RPMI8226 (cell line): ENCODE data around the gene PDHA2.
A peak's percentile ranks its signal among the peaks of the same experiment; 100 is the strongest.
"Not testable (repeated sequence)": the region's sequence is repeated elsewhere in the genome, so short reads cannot be mapped to it uniquely, and the experiment has no call there.

ENCODE experiments used
- DNase-seq: peaks from one replicate; pipeline ENCODE4 v3.0.0-alpha.2; 2015

PDHA2 gene

DNA sequence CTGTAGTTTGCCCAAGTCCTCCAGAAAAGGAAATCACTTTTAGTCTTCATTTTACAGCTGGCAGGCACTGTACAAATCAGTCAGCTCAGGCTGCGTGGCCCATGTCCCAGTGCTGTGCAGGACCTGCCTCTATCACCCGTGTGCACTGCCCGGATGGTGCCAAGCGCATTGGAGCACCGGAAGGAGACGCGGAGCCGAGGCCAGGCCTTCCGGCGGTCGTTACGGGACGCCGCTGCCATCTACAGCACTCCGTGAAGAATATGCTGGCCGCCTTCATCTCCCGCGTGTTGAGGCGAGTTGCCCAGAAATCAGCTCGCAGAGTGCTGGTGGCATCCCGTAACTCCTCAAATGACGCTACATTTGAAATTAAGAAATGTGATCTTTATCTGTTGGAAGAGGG lies at the start of gene PDHA2:
PDHA2 (plus strand) TSS at position 203 of the 400 bp plus-strand sequence; CDS start at position 261, 58 bp downstream.
- no peak for DNase-seq

- no peak for DNase-seq
Observed at GRCh38 chr4:95798003-95798402, 41.9 kb upstream of the PDHA2 start.

- DNase-seq = no peak
Observed at GRCh38 chr4:95798727-95799126, 41.2 kb upstream of the PDHA2 start.

- DNase-seq = no peak
Observed at GRCh38 chr4:95821867-95822266, 18.0 kb upstream of the PDHA2 start.

GRCh38 chr4:95825546-95825945 lies 14.3 kb upstream of the PDHA2 start:
- DNase-seq = no peak

DNA sequence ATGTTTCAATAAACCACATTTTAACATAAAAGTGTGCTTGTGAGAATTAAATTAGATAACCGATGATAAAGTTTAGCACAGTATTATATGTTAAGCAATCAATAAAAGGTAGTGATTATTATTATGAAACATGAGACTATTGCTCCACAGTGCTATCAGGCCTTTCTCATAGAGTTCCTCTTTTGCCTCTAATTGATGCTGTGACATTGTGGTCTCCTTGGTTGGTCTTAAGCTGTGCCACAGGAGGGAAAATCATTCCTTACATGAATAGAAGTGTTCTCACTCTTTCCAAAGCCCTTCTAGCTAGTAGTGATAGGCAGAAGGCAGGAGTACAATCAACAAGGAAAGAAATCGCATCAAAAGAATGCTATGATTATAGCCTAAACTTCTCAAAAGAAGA lies 9.2 kb upstream of the PDHA2 start:
- no peak for DNase-seq

- DNase-seq = no peak
Observed at GRCh38 chr4:95831166-95831565, 8.7 kb upstream of the PDHA2 start.

GRCh38 chr4:95833711-95834194 lies 6.1 kb upstream of the PDHA2 start:
- no peak for DNase-seq

- DNase-seq = peak; percentile 8
Observed at GRCh38 chr4:95835672-95836071, 4.2 kb upstream of the PDHA2 start.

GRCh38 chr4:95838192-95838591 lies 1.7 kb upstream of the PDHA2 start:
- no peak for DNase-seq

DNA sequence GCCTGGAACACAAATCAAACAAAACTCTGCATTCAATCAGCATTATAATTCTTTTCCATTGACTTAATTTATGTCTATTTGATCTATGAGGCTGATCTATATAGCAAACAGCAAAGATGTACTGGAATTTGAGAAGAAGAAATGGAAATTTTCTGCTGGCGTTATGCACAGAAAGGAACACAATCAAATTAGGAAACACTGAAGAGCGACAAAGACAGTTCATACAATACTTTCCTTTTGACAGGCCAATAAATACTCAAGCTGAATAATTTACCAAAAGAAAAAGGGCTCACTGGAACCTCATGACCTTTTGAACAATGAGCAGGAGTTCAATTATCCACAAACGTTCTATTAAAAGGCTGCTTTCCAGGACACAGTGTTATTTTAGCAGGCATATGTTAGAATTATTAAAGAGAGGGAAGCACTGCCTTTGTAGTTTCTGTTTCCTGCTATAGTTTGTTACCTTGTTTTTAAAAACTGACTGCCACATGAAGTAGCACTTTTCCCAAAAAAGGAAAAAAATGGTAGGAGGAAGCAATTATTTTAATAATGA lies 8.1 kb downstream of the PDHA2 start:
- no peak for DNase-seq

DNA sequence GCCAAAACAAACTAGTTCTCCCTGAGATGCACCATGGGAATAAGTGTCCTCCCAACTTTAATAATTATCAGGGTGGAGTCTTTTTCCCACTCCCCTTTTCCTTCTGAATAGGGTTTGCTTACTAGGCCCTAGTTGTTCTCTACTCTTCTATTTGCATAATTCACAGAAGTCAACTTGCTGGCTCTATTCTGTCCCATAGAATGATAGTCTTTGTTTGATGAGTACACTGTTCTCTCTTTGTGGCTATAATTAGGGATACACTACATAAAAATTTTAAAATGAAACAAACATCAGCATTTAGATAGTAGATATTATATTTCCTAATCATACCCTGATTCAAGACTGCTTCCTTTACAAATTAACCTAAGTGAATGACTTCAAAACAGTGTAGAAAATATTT lies 10.3 kb downstream of the PDHA2 start:
- no peak for DNase-seq

DNA sequence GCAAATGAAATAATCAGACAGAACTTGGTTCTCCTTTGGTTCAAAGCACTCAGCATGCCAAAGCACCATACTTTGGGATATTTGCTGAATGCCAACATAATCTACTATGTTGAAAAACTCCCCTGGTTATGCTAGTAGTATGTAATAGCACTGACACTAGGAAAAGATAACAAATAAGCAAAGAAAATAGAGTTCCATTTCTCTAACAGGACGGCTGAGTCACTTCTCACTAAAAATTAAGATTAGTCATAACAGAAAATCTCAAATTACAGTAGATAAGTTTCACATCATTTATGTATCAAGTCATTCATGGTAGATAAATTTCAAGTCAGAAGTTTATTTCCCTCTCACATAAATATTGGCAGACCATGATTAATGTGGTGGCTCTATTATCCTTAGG lies 17.9 kb downstream of the PDHA2 start:
- no peak for DNase-seq

DNA sequence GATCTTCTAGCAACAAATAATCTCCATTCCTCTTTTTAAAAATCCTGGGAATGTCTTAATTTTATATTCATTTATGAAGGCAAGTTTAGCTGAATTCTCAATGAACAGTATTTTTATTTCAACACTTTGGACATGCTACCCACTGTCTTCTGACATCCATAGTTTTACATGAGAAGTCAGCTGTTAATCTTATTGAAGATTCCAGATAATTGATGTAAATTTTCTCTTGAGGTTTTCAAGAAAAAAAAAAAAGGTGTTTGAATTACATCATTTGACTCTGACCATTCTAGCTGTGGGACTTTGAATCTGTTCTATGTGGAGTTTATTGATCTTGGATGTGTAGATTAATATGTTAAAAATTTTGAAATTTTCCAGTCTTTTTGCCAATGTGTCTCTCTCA lies 28.0 kb downstream of the PDHA2 start:
- DNase-seq = no peak

- DNase-seq = not testable (repeated sequence)
Observed at GRCh38 chr4:95869414-95869813, 29.5 kb downstream of the PDHA2 start.

GRCh38 chr4:95869961-95870500 lies 30.1 kb downstream of the PDHA2 start:
- DNase-seq = no peak

DNA sequence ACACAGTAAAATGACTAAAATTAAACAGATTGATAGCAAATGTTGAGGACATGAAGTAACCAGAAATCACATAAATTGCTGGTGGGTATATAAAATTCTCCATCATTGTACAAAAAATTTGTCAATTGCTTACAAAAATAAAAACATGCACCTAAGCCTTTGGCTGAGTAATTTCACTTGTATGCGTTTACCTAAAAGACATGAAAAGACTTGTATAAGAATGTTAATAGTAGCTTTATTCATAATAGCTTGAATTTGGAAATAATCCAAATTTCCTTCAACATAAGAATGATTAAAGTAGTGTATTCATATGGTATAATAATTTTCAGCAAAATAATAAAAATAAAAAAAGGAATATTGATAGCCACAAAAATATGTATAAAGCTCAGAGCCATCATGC lies 37.7 kb downstream of the PDHA2 start:
- DNase-seq = no peak

DNA sequence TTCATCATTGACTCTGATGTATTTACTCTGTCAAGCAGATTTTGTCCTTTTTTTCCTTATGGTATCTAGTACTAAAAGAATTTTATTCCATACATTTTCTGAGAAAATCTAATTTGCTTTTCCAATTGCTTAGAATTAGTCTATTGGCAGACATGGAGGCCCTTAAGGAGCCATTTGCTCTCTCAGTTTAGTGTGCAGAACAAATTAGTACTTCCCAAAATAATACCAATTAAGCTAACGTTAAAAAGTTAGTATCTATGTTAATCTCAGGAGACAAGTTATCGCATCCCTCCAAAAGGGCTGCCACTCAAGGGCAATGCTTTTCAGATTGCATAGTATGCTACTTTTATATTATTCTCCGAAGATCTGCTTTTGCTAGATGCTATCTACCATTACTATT lies 47.7 kb downstream of the PDHA2 start:
- DNase-seq = no peak

DNA sequence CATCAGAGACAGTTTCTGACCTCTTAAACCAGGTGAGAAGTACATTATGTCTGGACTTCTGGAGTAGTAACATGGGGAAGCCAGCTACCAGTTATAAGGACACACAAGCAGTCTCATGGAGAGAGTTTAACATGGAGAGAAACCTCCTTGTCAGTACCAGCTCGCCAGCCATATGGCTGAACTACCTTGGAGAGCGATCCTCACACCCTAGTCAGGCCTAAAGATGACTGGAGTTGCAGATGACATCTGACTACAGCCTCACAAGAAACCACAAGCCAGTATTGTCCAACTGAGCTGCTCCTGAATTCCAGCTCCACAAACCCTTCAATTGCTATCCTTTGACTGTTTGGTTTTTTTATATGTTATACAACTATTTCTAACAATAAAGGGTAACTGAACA lies 49.8 kb downstream of the PDHA2 start:
- no peak for DNase-seq
